Activated CD8-positive, alpha-beta memory T cell treated with anti-CD3 and anti-CD28 coated beads, Interleukin-2, amount 50 U/mL, for 24 hours (primary cell): ENCODE measurements around the gene SLC6A17.

Experiments used
- DNase-seq: peaks from one replicate; pipeline ENCODE4 v3.0.0-alpha.2; 2020; ENCODE audit errors: extremely low read depth

Gene SLC6A17

GRCh38 chr1:110150330-110151174 lies at the start of gene SLC6A17:
Gene SLC6A17 (plus strand): TSS chr1:110150494. CDS start chr1:110166930, 16,436 bp downstream.
- no peak for DNase-seq

GRCh38 chr1:110102081-110102480 lies 48.2 kb upstream of the SLC6A17 start:
- no peak for DNase-seq

- peak; percentile 30 for DNase-seq
Measured at GRCh38 chr1:110106013-110106941, 44.0 kb upstream of the SLC6A17 start.

GRCh38 chr1:110107867-110108469 lies 42.3 kb upstream of the SLC6A17 start:
- no peak for DNase-seq

GRCh38 chr1:110111081-110111480 lies 39.2 kb upstream of the SLC6A17 start:
- DNase-seq, result no peak

- no peak for DNase-seq
Measured at GRCh38 chr1:110112143-110112542, 38.2 kb upstream of the SLC6A17 start, which contains the start of gene UBL4B. Gene UBL4B (plus strand): TSS chr1:110112443. CDS start chr1:110112535, 92 bp downstream.

GRCh38 chr1:110112656-110113055 lies 37.6 kb upstream of the SLC6A17 start:
- DNase-seq, result no peak

GRCh38 chr1:110113551-110113950 lies 36.7 kb upstream of the SLC6A17 start:
- DNase-seq, result no peak

GRCh38 chr1:110114173-110114572 lies 36.1 kb upstream of the SLC6A17 start:
- no peak for DNase-seq

- DNase-seq, result no peak
Measured at GRCh38 chr1:110114784-110115183, 35.5 kb upstream of the SLC6A17 start.

GRCh38 chr1:110118636-110119396 lies 31.5 kb upstream of the SLC6A17 start:
- DNase-seq, result no peak

- no peak for DNase-seq
Measured at GRCh38 chr1:110119843-110120242, 30.5 kb upstream of the SLC6A17 start.

- no peak for DNase-seq
Measured at GRCh38 chr1:110120960-110121561, 29.2 kb upstream of the SLC6A17 start.

GRCh38 chr1:110123224-110123623 lies 27.1 kb upstream of the SLC6A17 start:
- no peak for DNase-seq

GRCh38 chr1:110125810-110126209 lies 24.5 kb upstream of the SLC6A17 start:
- DNase-seq, result no peak

- DNase-seq, result no peak
Measured at GRCh38 chr1:110130113-110130591, 20.1 kb upstream of the SLC6A17 start.

GRCh38 chr1:110130989-110131388 lies 19.3 kb upstream of the SLC6A17 start:
- DNase-seq, result no peak

- DNase-seq, result no peak
Measured at GRCh38 chr1:110132682-110133081, 17.6 kb upstream of the SLC6A17 start.

GRCh38 chr1:110133436-110133835 lies 16.9 kb upstream of the SLC6A17 start:
- no peak for DNase-seq

GRCh38 chr1:110134050-110134595 lies 16.2 kb upstream of the SLC6A17 start:
- no peak for DNase-seq
